Stimulated activated CD8-positive, alpha-beta memory T cell treated with anti-CD3 and anti-CD28 coated beads, Interleukin-12 subunit alpha, Interleukin-12 subunit beta, amount 100 ng/mL, for 4 hours (primary cell): ENCODE measurements around the gene SPINT1.
"Not testable (repeated sequence)": the region's sequence is repeated elsewhere in the genome, so short reads cannot be mapped to it uniquely, and the experiment has no call there.

Source experiments
- DNase-seq: peaks from one replicate; pipeline ENCODE4 v3.0.0-alpha.2; 2020; ENCODE audit warnings: low read depth

SPINT1 gene

DNA sequence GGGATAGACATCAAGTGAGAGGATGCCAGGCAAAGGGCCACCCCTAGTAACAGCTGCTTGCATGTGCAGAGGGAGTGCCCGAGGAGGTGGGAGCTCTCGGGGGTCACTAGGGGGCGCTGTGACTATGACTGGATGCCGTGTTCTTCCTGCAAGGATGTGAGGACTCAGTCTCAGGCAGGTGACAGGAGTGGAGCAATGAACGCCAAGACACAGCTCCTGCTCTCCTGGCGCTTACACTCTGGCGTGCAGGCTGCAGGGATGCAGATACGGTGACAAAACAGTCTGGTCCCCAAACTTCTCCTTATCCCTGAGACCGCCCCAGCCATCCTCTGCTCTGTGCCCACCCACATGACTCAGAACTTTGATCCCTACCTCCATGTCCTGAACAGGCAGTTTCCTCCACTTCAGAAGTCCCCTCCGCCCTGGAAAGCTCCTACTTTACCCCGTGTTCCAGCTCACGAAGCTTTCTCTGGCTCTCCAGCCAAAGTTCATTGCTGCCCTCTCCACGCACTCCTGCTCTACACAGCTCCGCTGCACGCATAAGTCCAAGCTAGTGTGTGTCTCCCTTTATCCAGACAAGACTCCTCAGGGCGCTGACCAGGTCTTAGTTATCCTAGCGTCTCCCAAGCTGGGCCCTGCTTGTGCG lies 15.5 kb downstream of the SPINT1 start:
- DNase-seq = peak; percentile 50

DNA sequence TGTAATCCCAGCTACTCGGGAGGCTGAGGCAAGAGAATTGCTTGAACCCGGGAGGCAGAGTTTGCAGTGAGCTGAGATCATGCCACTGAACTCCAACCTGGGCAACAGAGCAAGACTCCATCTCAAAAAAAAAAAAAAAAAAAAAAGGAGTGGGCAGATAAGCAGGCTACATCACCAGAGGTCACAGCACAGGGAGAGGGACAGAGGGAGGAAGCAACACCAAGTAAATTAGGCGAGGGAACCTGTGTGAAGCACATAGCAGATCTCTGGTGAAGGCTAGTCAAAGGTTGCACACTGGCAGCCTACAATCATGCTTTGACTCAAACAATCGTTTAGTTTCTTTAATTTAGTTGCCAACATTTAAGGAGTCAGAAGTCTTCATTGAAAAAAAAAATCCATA lies 17.3 kb downstream of the SPINT1 start:
- not testable (repeated sequence) for DNase-seq

GRCh38 chr15:40863660-40864270 lies 19.9 kb downstream of the SPINT1 start:
- DNase-seq = no peak

- no peak for DNase-seq
These were observed 23.4 kb downstream of the SPINT1 start for GRCh38 chr15:40867199-40867598.

DNA sequence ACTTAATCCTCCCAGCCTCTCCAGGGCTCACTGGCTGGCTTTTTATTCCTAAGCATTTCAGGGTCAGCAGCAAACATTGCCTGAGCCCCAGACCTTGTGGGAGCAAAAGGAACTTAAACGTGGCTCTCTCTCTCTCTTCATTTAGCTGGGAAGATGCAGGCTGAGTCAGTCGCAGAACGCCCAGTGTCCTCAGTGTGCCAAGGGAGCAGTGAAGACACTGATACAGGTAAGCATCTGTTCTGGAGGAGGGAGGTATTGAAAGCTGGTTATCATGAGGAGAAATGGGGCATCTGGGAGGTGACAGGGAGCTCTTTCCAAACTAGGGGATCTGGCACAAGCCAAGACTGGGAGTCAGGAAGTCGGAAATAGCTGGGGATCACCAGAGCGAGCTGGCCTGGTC lies 25.8 kb downstream of the SPINT1 start:
- no peak for DNase-seq

GRCh38 chr15:40870716-40871115 lies 26.9 kb downstream of the SPINT1 start:
- no peak for DNase-seq

- no peak for DNase-seq
These were observed 28.1 kb downstream of the SPINT1 start for GRCh38 chr15:40871749-40872617.

- DNase-seq = no peak
These were observed 29.2 kb downstream of the SPINT1 start for GRCh38 chr15:40872791-40873693.

- no peak for DNase-seq
These were observed 30.1 kb downstream of the SPINT1 start, which contains the start of gene RHOV for GRCh38 chr15:40873694-40874561. TSS of gene RHOV (minus strand) at chr15:40874234. CDS start at chr15:40874139, 95 bp downstream.

DNA sequence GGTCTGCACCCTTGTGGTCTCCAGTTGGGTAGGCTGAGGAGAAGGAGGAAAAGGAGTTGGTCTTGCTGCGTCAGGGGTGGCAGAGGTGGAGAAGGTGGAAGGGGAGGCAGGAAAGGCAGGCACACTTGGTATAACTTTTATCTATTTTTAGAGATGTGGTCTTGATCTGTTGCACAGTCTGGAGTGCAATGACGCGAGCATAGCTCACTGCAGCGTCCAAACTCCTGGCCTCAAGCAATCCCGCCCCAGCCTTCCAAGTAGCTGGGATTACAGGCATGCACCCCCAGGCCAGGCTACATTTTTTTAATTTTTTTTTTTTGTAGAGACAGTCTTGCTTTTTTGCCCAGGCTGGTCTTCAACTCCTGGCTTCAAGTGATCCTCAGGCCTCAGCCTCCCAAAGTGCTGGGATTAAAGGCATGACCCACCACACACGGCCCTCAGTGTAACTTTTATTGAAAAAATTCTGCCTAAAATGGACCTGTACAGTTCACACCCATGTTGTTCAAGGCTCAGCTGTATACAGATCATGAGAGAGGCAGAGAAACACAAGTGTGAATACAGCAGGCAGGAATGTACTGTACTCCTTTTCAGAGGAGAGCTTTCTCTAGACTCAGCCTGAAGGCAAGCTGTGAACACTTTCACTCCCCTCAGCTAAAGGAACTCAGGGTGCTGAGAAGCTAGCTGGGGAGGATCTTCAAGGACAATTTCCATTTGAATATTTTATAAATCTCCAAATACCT lies 32.3 kb downstream of the SPINT1 start:
- no peak for DNase-seq

GRCh38 chr15:40877694-40878093 lies 33.8 kb downstream of the SPINT1 start:
- no peak for DNase-seq

DNA sequence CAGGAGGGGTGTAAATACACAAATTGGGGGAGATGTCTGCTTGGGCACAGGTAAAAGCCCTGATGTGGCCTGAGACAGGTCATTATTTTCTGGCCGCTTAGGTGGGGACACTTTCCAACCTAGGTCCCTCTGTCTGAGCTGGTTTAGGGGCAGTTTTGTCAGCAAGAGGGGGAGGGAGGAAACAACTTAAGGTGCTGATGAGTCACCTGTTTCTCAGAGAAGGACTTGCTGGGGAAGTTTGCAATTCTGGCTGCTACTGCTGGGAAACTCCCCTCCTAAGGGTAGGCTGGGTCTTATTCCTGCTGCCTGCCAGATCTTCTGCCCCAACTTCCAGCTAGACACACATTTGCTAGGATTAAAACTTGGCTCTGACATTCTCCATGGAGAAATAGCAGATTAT lies 34.9 kb downstream of the SPINT1 start:
- DNase-seq = no peak

DNA sequence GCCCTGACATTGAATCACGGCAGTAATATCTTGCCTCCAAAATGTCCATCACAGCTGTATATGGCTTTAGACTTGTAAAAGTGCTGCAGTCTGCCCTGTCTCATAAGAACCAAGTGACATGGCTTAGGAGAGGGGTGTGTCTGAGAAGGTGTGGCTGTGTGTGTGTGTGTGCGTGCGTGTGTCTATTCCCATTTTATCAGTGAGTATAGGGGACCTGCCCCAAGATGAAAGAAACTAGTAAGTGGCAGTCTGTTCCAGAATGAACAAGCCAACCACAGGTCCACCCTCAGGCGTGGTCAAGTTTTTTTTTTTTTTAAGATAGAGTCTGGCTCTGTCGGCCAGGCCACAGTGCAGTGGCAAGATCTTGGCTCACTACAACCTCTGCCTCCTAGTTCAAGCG lies 35.8 kb downstream of the SPINT1 start:
- DNase-seq = no peak

GRCh38 chr15:40881351-40881750 lies 37.5 kb downstream of the SPINT1 start:
- DNase-seq = no peak

GRCh38 chr15:40886586-40886985 lies 42.7 kb downstream of the SPINT1 start:
- no peak for DNase-seq

- no peak for DNase-seq
These were observed 45.3 kb downstream of the SPINT1 start for GRCh38 chr15:40889112-40889511.

- no peak for DNase-seq
These were observed 47.3 kb downstream of the SPINT1 start for GRCh38 chr15:40891138-40891537.

GRCh38 chr15:40891810-40892446 lies 48.1 kb downstream of the SPINT1 start:
- DNase-seq = no peak

GRCh38 chr15:40892447-40893012 lies 48.7 kb downstream of the SPINT1 start:
- DNase-seq = no peak
